Osteocyte (in vitro differentiated cells): Measurements from ENCODE around the gene LCN6. TPM values are rescaled to one million over a fixed set of nuclear protein-coding genes. Genes with fewer than 3 reads are reported as not detected.

ENCODE experiments used
- DNase-seq: peaks from one replicate; pipeline ENCODE4 v3.0.0; 2021; ENCODE audit warnings: mixed read lengths; ENCODE audit not compliant: unreplicated experiment; ENCODE audit errors: extremely low spot score
- H3K27ac Mint-ChIP-seq: one replicate; pipeline ENCODE4 v1.8.0; 2021; ENCODE audit warnings: mild to moderate bottlenecking, mixed read lengths; ENCODE audit not compliant: unreplicated experiment
- H3K27me3 Mint-ChIP-seq: one replicate; pipeline ENCODE4 v1.8.0; 2021; ENCODE audit warnings: mixed read lengths; ENCODE audit not compliant: unreplicated experiment
- H3K36me3 Mint-ChIP-seq: one replicate; pipeline ENCODE4 v1.8.0; 2021; ENCODE audit warnings: mixed read lengths; ENCODE audit not compliant: unreplicated experiment
- H3K4me1 Mint-ChIP-seq: one replicate; pipeline ENCODE4 v1.8.0; 2021; ENCODE audit warnings: mixed read lengths; ENCODE audit not compliant: unreplicated experiment
- H3K4me3 Mint-ChIP-seq: one replicate; pipeline ENCODE4 v1.8.0; 2021; ENCODE audit warnings: mild to moderate bottlenecking, moderate library complexity, mixed read lengths; ENCODE audit not compliant: unreplicated experiment
- H3K9me3 Mint-ChIP-seq: one replicate; pipeline ENCODE4 v1.8.0; 2021; ENCODE audit warnings: mixed read lengths; ENCODE audit not compliant: unreplicated experiment
- CTCF ChIP-seq: fragments of 200-600 bp; sonication (generic); IDR thresholded peaks from 2 replicates; pipeline ENCODE4 v1.5.0; 2021; ENCODE audit warnings: antibody characterized with exemption, mild to moderate bottlenecking, moderate library complexity
- total RNA-seq: library from RNA; stranded (reverse); gene quantifications from 2 replicates; pipeline ENCODE4 v1.2.1, GENCODE V29; 2021

LCN6 gene
- total RNA-seq, 1 donor from 2014 or later: not detected

GRCh38 chr9:136740491-136740890 is 7.8 kb downstream of the LCN6 start:
- Mint-ChIP-seq H3K27ac (no peak overlapping the region), H3K4me1 (no peaks in the 10 kb centered on the region), H3K4me3 (no peak overlapping the region), H3K36me3 (no peaks in the 10 kb centered on the region), H3K9me3 (no peaks in the 10 kb centered on the region), H3K27me3 (peaks cover 9% of the 10 kb centered on the region)
- DNase-seq: no peak
- no peak for TF ChIP-seq CTCF

- H3K4me1 Mint-ChIP-seq: no peaks in the 10 kb centered on the region
- H3K27ac Mint-ChIP-seq: no peak overlapping the region
- no peaks in the 10 kb centered on the region for H3K9me3 Mint-ChIP-seq
- peaks cover 9% of the 10 kb centered on the region for H3K27me3 Mint-ChIP-seq
- H3K4me3 Mint-ChIP-seq: no peak overlapping the region
- TF ChIP-seq CTCF: no peak
- no peak for DNase-seq
- no peaks in the 10 kb centered on the region for H3K36me3 Mint-ChIP-seq
Observed at GRCh38 chr9:136740069-136740468, 8.3 kb downstream of the LCN6 start.

GRCh38 chr9:136739509-136739908 is 8.8 kb downstream of the LCN6 start:
- no peak for TF ChIP-seq CTCF
- Mint-ChIP-seq H3K4me3 (no peak overlapping the region), H3K9me3 (no peaks in the 10 kb centered on the region), H3K27me3 (peaks cover 9% of the 10 kb centered on the region), H3K4me1 (no peaks in the 10 kb centered on the region), H3K36me3 (no peaks in the 10 kb centered on the region), H3K27ac (no peak overlapping the region)
- no peak for DNase-seq

- Mint-ChIP-seq H3K27ac (no peak overlapping the region), H3K27me3 (peaks cover 9% of the 10 kb centered on the region), H3K4me3 (no peak overlapping the region), H3K4me1 (no peaks in the 10 kb centered on the region), H3K36me3 (no peaks in the 10 kb centered on the region), H3K9me3 (no peaks in the 10 kb centered on the region)
- no peak for DNase-seq
- no peak for TF ChIP-seq CTCF
Observed at GRCh38 chr9:136738960-136739359, 9.4 kb downstream of the LCN6 start.

- Mint-ChIP-seq H3K9me3 (no peaks in the 10 kb centered on the region), H3K27ac (no peak overlapping the region), H3K27me3 (peaks cover 9% of the 10 kb centered on the region), H3K36me3 (no peaks in the 10 kb centered on the region), H3K4me3 (no peak overlapping the region), H3K4me1 (no peaks in the 10 kb centered on the region)
- TF ChIP-seq CTCF: no peak
- no peak for DNase-seq
Observed at GRCh38 chr9:136735812-136736480, 12.4 kb downstream of the LCN6 start.
